ENCODE measurements around the gene LAMP5. TPM values are rescaled to one million over a fixed set of nuclear protein-coding genes. Genes with fewer than 3 reads are reported as not detected.

The LAMP5 gene
- total RNA-seq, 1 experiment from 2014 or later = not detected

DNA sequence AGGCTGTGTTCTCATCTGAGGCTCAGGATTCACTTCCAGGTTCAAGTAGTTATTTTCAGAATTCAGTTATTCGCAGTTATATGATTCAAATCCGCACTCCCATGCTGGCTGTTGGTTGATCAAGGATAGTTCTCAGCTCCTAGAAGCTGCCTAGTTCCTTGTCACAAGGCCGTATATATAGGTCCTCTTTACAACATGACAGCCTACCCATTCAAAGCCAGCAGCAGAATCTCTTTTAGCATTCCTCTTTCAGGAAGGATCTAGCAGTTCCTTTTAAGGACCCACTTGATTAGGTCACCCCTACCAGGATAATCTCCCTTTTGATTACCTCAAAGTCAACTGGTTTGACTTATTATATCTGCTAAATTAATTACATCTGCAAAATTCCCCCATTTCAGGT, 23.8 kb upstream of the LAMP5 start:
- TF ChIP-seq EZH2phosphoT487 (IDR thresholded peaks at IDR 0.05; ENCODE audit: borderline replicate concordance, low read length) (no peak), EZH2 (IDR thresholded peaks at IDR 0.05; ENCODE audit: low read length, unreplicated experiment) (no peak)
- TF ChIP-seq, protein P1, sequence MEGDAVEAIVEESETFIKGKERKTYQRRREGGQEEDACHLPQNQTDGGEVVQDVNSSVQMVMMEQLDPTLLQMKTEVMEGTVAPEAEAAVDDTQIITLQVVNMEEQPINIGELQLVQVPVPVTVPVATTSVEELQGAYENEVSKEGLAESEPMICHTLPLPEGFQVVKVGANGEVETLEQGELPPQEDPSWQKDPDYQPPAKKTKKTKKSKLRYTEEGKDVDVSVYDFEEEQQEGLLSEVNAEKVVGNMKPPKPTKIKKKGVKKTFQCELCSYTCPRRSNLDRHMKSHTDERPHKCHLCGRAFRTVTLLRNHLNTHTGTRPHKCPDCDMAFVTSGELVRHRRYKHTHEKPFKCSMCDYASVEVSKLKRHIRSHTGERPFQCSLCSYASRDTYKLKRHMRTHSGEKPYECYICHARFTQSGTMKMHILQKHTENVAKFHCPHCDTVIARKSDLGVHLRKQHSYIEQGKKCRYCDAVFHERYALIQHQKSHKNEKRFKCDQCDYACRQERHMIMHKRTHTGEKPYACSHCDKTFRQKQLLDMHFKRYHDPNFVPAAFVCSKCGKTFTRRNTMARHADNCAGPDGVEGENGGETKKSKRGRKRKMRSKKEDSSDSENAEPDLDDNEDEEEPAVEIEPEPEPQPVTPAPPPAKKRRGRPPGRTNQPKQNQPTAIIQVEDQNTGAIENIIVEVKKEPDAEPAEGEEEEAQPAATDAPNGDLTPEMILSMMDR (conservative IDR thresholded peaks at IDR 0.05; ENCODE audit: low read depth, low read length) = no peak
- no TSS peak for BruUV-seq (replicated peaks)
- DNase-seq = no peak
- Histone ChIP-seq H3K36me3 (ENCODE audit: low read depth, low read length) (no peaks in the 10 kb centered on the region), H3F3A (ENCODE audit: low read length, unreplicated experiment) (no peaks in the 10 kb centered on the region), H2AFZ (ENCODE audit: low read length) (no peak overlapping the region), H3K9ac (ENCODE audit: low read length) (no peak overlapping the region), H4K20me1 (ENCODE audit: low read length) (no peaks in the 10 kb centered on the region), H3K9me3 (ENCODE audit: low read length) (no peaks in the 10 kb centered on the region), H3K4me1 (ENCODE audit: insufficient read depth, low read length) (peaks cover 33% of the 10 kb centered on the region), H3K79me2 (ENCODE audit: low read length) (no peaks in the 10 kb centered on the region), H3K4me2 (ENCODE audit: low read length) (no peak overlapping the region), H3K27ac (ENCODE audit: low read length) (no peak overlapping the region), H3K4me3 (ENCODE audit: low read length) (no peak overlapping the region), H3K9me2 (replicated peaks; ENCODE audit: low read length) (no peaks in the 10 kb centered on the region), H3K27me3 (ENCODE audit: low read length) (no peaks in the 10 kb centered on the region)
- intact Hi-C loops (cut with micrococcal nuclease) = no loop called here
- no peak for ATAC-seq
- ChIA-PET POLR2A (ENCODE audit: unreplicated experiment) (no interaction called here), CTCF (no interaction called here)

DNA sequence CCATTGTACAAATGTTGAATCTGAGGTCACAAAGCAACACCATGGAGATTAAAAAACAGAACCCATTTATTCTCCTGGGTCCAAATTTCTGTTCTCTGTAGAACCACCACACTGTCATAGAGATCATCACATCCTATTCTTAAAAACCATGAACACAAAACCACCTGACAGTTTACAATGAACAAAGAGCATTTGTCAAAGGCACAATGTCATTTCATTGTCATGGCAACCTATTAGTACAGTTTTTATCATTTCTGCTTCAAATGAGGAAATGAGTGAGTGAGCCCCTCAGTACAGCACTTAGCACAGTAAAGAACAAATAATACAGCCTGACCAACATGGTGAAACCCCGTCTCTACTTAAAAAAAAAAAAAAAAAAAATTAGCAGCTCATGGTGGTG, 23.1 kb upstream of the LAMP5 start:
- no peaks in the 10 kb centered on the region for H3F3A ChIP-seq (ENCODE audit: low read length, unreplicated experiment)
- no peaks in the 10 kb centered on the region for H3K27me3 ChIP-seq (ENCODE audit: low read length)
- ATAC-seq = no peak; the same call in 1 of the 2 replicates
- no peaks in the 10 kb centered on the region for H4K20me1 ChIP-seq (ENCODE audit: low read length)
- H2AFZ ChIP-seq (ENCODE audit: low read length) = no peak overlapping the region
- peaks cover 26% of the 10 kb centered on the region for H3K4me1 ChIP-seq (ENCODE audit: insufficient read depth, low read length)
- intact Hi-C loops (cut with micrococcal nuclease) = no loop called here
- CTCF ChIA-PET = no interaction called here
- H3K4me2 ChIP-seq (ENCODE audit: low read length) = 0 out of 2 replicates have a peak overlapping the region, but pooled peaks have one; percentile 12
- no peaks in the 10 kb centered on the region for H3K36me3 ChIP-seq (ENCODE audit: low read depth, low read length)
- POLR2A ChIA-PET (ENCODE audit: unreplicated experiment) = no interaction called here
- H3K9ac ChIP-seq (ENCODE audit: low read length) = no peak overlapping the region
- no peak overlapping the region for H3K4me3 ChIP-seq (ENCODE audit: low read length)
- BruUV-seq (replicated peaks) = no TSS peak
- no peaks in the 10 kb centered on the region for H3K9me3 ChIP-seq (ENCODE audit: low read length)
- DNase-seq = no peak
- no peaks in the 10 kb centered on the region for H3K9me2 ChIP-seq (replicated peaks; ENCODE audit: low read length)
- peak overlapping the region; percentile 28; the same call in 1 of the 2 replicates for H3K27ac ChIP-seq (ENCODE audit: low read length)
- H3K79me2 ChIP-seq (ENCODE audit: low read length) = no peaks in the 10 kb centered on the region
- TF ChIP-seq EZH2 (IDR thresholded peaks at IDR 0.05; ENCODE audit: low read length, unreplicated experiment) (no peak), EZH2phosphoT487 (IDR thresholded peaks at IDR 0.05; ENCODE audit: borderline replicate concordance, low read length) (no peak)
- TF ChIP-seq, protein P1 (conservative IDR thresholded peaks at IDR 0.05; ENCODE audit: low read depth, low read length) = no peak

DNA sequence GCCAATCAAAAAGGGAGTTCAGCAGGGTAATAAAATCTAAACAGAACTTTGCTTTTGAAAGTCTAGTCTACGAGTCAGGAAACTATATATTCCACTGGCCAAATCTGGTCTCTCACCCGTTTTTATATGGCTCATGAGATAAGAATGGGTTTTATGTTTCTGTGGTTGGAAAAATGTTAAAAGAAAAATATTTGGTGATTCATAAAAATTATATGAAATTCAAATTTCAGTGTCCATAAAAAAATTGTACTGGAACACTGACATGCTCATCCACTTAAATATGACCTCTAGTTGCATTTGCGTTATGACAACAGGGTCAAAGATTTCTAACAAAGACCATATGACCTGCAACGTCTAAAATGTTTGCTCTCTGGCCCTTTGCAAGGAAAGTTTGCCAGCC, 22.3 kb upstream of the LAMP5 start:
- peak overlapping the region; percentile 28 for H3K27ac ChIP-seq (ENCODE audit: low read length)
- H4K20me1 ChIP-seq (ENCODE audit: low read length) = no peaks in the 10 kb centered on the region
- intact Hi-C loops (cut with micrococcal nuclease) = loop anchor here (1.0 kb wide), 1 partner anchor 98 kb away; no protein-coding TSS in a partner anchor
- no peaks in the 10 kb centered on the region for H3K9me2 ChIP-seq (replicated peaks; ENCODE audit: low read length)
- BruUV-seq (replicated peaks) = no TSS peak
- ATAC-seq = peak; percentile 89
- no peaks in the 10 kb centered on the region for H3K9me3 ChIP-seq (ENCODE audit: low read length)
- no peaks in the 10 kb centered on the region for H3K36me3 ChIP-seq (ENCODE audit: low read depth, low read length)
- no peaks in the 10 kb centered on the region for H3F3A ChIP-seq (ENCODE audit: low read length, unreplicated experiment)
- H3K4me2 ChIP-seq (ENCODE audit: low read length) = peak overlapping the region; percentile 12; the same call in 1 of the 2 replicates
- no peaks in the 10 kb centered on the region for H3K27me3 ChIP-seq (ENCODE audit: low read length)
- no peak overlapping the region for H3K4me3 ChIP-seq (ENCODE audit: low read length)
- TF ChIP-seq, protein P1 (conservative IDR thresholded peaks at IDR 0.05; ENCODE audit: low read depth, low read length) = no peak
- TF ChIP-seq EZH2phosphoT487 (IDR thresholded peaks at IDR 0.05; ENCODE audit: borderline replicate concordance, low read length) = no peak
- TF ChIP-seq EZH2 (IDR thresholded peaks at IDR 0.05; ENCODE audit: low read length, unreplicated experiment) = no peak
- H2AFZ ChIP-seq (ENCODE audit: low read length) = no peak overlapping the region
- ChIA-PET CTCF (no interaction called here), POLR2A (ENCODE audit: unreplicated experiment) (no interaction called here)
- no peaks in the 10 kb centered on the region for H3K79me2 ChIP-seq (ENCODE audit: low read length)
- H3K9ac ChIP-seq (ENCODE audit: low read length) = no peak overlapping the region
- H3K4me1 ChIP-seq (ENCODE audit: insufficient read depth, low read length) = peaks cover 25% of the 10 kb centered on the region
- peak; percentile 76 for DNase-seq

All from PC-3 (cell line).